Dedifferentiated amniotic fluid mesenchymal stem cell (primary cell): ENCODE results near the gene TTC9C.
"Not testable (repeated sequence)": the region's sequence is repeated elsewhere in the genome, so short reads cannot be mapped to it uniquely, and the experiment has no call there.

ENCODE experiments used
- DNase-seq: peaks from one replicate; pipeline ENCODE4 v3.0.0-alpha.2; 2016; ENCODE audit errors: extremely low spot score

TTC9C gene

DNA sequence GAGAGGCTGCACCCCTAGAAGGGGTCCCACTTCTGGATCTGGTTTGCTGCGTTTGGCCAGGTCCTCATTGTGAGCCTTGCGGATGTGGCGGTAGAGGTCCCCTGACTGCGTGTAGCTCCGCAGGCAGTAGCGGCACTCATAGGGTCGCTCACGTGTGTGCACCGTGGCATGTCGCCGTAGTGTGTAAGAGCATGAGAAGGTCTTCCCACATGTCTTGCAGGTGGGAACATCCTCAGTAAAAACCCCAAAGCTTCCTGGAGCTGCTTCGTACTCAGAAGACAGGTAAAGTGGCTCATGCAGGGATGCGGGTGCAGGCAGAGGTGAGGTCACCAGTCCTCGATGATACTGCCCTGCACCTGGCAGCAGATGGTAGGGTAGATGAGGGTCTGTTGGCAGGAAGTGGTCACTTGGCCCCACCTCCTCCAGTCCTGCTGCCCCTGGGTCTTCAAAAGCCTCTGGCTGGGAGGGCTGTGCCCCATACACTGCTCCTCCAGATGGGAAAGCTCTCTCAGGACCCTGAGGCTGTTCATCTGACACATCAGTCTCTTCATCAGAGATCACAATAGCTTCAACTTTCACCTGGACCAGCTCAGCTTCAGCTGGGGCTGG, 24.0 kb downstream of the TTC9C start:
- DNase-seq: no peak

DNA sequence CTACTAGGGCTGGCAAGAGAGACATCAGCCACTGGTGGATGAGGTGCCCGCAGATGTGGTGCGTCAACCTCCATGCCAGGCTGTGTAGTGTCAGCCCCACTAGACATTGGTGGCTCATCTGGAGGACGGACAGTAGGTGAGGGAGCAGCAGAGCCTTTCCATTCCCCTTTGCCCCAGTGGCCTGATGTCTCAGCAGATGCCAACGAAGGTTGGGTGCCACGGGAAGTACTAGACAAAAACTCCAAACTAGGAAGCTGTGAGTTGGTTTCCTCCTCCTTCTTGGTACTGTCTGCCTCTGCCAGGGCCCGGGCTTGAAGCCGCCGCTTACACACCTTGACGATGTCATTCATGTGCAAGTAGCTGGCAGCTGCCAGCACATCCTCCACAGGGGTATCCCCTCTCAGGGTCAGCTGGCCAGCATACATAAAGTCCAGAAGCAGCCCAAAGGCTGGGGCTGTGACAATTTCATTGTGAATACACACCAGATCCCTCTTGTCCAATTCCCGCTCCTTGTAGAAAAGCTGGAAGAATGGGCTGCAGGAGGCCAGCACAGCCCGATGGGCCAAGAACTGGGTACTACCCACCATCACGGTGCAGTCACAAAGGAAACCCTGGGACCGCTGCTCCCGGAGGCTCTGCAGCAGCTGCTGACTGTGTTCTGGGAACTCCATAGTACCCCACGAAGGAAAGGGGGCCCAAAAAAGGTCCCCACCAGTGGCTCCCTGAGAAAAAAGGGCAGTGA, 24.9 kb downstream of the TTC9C start:
- no peak for DNase-seq

DNA sequence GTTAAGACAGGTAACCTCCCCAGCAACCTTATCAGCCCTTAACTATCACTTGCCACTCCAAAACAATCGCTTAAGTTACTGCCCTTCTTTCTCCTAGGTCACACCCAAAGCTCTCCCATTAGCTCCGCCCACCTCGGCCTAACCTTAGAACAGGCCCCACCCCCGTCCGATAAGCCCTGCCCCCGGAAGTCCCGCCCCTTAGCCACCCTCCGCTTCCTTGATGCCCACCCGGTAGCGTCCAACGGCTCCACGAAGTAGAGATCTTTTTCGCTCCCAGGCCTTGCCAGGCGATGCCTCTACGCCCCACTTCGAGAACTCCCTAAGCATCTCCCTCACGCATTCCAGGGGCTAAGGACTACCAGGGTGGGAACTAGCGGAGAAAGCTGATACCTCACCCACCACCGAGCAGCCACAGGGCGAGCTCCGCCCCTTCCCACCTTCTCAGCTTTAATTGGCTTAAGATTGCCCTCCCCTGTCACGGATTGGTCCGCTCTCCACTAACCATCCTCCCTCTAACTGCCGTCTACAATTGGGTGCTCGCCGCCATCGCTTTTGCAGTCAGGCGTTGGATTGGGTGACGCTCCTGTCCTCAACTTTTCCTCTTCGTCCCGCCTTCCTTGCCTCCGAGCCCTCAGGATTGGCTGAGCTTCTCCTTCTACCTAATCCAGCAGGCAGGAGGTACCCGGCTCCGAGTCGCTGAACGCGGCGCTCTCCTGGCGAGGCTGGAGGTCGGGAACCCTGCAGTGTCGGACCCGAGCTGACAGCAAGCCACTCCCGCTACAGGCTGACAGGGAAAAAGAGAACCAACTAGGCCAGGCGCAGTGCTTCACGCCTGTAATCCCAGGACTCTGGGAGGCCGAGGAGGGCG, 25.7 kb downstream of the TTC9C start, which contains the start of gene ZBTB3:
TSS of gene ZBTB3 (minus strand) at position 425 of the 868 bp plus-strand sequence. CDS start 496 bp downstream, outside the sequence.
- DNase-seq: peak; percentile 99

GRCh38 chr11:62755086-62755615, 26.9 kb downstream of the TTC9C start:
- no peak for DNase-seq

GRCh38 chr11:62757846-62758788, 29.8 kb downstream of the TTC9C start:
- no peak for DNase-seq

GRCh38 chr11:62760867-62761227, 32.6 kb downstream of the TTC9C start:
- not testable (repeated sequence) for DNase-seq

- DNase-seq: peak; percentile 15
Measured at GRCh38 chr11:62770778-62771143, 42.5 kb downstream of the TTC9C start.

DNA sequence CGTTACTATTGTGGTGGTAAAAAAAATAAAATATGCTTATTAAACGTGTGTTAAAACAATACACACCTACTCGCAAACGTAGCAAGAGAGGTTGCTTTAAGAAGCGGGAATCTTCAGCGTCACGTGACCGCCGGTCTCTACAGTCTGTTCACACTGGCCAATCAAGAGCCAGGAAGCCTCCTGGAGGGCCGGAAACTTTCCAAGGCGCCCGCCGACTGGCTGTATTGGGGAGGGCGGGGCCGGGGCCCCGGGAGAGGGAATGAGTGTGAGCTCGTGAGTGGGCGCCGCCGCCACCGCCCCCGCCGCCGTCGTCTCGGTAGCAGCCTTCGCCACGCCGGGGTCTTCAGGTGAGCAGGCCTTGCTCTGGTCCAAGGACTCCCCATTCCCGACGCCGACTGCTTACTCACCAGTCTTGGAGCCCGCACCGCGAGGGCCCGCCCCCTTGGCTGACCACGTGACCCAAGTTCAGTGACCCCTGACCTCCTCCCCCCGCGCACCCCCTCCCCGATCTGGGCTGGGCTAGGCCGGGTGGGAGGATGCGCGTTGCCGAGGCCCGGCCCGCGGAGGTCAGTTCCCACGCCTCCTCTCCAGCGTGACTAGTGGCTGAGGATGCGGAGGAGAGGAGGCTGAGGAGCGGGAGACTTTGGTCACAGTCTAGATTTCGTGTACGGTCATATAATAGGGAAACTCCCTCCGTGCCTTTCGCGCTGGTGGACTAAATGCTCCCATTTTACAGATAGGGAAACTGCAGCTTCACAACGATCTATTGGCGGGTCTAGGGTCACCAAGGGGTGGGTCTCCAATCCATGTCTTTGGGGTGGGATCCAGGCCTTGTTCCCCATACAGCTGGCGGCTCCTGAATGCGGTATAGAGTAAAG, 43.1 kb downstream of the TTC9C start, which contains the start of gene TAF6L:
TSS of gene TAF6L (plus strand) at position 253 of the 878 bp plus-strand sequence. CDS start 4,388 bp downstream, outside the sequence.
- peak; percentile 94 for DNase-seq

GRCh38 chr11:62774407-62774806, 46.1 kb downstream of the TTC9C start:
- no peak for DNase-seq

GRCh38 chr11:62775646-62776045, 47.4 kb downstream of the TTC9C start:
- no peak for DNase-seq

GRCh38 chr11:62777389-62777788, 49.1 kb downstream of the TTC9C start:
- no peak for DNase-seq

DNA sequence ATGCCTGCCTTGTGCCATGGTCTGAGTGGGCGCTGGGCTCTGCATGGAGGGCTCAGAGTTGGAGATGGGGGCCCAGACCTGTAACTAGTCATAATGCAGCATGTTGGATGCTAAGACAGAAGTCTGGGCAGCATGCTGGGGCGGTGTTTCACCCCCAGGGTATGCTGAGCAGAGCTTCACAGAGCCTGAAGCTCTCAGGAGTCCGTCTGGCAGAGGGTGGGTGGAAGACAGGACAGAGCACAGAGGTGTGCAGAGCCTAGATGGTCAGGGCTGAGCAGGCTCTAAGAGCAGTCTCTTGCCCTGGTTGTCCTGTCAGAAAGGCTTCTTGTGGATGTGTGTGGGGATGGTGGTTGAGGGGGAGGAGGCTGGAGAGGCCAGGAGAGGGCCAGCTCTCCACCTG, 50.2 kb downstream of the TTC9C start:
- DNase-seq: no peak

DNA sequence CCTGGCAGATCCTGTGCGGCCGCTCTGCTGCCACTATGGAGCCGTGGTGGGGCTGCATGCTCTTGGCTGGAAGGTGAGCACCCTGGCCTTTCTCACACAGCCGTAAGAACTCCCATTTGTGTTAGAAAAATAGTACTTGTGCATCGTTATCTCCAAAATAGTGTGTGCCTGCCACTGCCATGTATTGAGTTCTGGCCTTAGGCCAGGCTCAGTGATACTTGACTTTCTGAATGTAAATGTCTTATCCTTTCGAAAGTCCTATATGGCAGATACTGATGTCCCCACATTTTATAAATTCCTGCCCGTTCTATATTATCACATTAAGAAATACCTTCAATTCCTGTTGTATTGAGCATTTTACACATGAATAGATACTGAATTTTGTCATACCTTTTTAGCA, 54.5 kb downstream of the TTC9C start:
- DNase-seq: no peak

- peak; percentile 82 for DNase-seq
Measured at GRCh38 chr11:62786318-62787004, 58.2 kb downstream of the TTC9C start.

GRCh38 chr11:62787005-62787759, 58.9 kb downstream of the TTC9C start, which contains the start of gene TMEM179B:
Gene TMEM179B (plus strand): TSS chr11:62787402. CDS start chr11:62787432, 30 bp downstream.
- DNase-seq: peak; percentile 98
